Jurkat, Clone E6-1 (cell line): ENCODE results near the gene TNFRSF21.
"Not testable (repeated sequence)": the region's sequence is repeated elsewhere in the genome, so short reads cannot be mapped to it uniquely, and the experiment has no call there.

Experiments used
- DNase-seq: peaks from one replicate; pipeline ENCODE4 v3.0.0-alpha.2; 2011; ENCODE audit warnings: low read depth, low spot score
- H3K4me3 ChIP-seq: 2 replicates; pipeline ENCODE4 v1.5.1; 2011; ENCODE audit warnings: mild to moderate bottlenecking, low read length, control low read depth, moderate library complexity

TNFRSF21 gene

DNA sequence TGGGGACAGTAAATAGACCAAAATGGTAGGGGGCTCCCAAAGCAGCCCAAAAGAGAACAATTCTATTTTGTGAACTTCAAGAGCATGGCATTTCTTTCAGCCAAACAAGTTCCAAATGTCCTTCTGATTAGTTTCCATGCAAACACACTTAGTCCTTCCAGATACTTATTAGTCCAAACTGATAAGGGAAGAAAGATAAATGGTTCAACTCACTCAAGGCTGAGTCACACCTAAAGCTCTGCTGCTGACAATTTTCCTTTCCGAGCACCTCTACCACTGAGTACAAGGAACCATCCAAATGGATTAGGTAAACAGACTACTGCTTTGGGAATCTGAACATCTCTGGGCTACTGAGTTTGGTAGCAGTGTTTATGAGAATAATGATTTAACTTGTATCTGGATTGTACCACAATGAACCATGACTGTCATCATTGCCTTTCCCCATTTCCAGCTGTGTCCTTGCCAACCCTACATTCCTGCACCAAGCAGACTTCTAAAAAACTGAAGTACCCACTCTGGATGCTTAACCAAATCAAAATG is 71.2 kb downstream of the TNFRSF21 start:
- no peak for DNase-seq
- no peak overlapping the region for H3K4me3 ChIP-seq

DNA sequence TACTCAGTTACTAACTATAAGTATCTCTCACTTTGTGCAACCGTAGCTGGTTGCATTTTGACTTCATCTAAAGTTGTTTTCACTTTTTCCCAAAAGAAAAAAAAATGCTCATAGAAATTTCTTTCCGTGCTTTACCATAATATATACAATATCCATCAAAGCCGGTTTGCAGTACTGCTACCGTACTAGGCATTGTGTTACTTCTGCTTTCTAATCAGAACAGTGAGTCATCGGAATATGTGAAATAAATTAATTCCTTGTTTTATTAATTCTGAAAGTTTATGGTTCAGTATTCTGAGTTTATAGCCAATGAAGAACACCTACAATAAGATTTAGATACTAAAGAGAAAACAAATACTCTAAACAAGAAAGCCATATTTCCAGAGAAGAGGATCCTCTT is 72.5 kb downstream of the TNFRSF21 start:
- DNase-seq, result no peak
- H3K4me3 ChIP-seq, result no peak overlapping the region

- no peak overlapping the region for H3K4me3 ChIP-seq
- no peak for DNase-seq
These were observed 73.5 kb downstream of the TNFRSF21 start for GRCh38 chr6:47235964-47236760.

- no peak overlapping the region for H3K4me3 ChIP-seq
- no peak for DNase-seq
These were observed 74.3 kb downstream of the TNFRSF21 start for GRCh38 chr6:47235421-47235820.

DNA sequence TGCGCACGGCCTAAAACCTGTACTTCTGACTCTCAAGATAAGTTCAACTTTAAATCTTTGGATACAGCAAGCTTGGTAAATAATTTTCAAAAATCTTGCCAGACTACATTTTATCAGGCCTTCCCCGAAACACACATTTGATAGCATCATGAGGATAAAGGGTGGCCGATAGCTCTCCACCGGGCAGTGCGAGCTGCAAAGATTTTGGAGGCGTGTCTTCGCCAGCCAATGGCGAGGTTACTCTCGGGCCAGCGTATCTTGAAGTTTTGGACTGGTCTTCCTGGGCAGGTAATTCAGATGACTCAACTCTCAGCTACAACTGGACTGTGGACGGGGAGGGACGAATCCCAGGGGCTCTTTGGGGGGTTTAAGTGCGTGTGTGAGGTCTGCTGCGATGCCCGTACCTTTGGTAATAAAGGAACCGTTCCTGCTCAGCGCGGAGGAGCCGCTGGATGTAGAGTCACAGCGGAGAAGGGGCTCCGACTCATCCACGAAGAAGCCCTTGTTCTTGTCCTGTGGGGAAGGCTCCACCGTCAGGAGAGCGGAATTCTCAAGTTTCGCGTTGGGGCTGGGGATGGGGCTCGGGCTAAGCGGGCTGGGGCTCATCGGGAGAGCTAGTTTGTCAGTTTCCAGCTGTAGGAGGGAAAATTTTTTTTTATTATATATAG is 75.3 kb downstream of the TNFRSF21 start:
- no peak for DNase-seq

DNA sequence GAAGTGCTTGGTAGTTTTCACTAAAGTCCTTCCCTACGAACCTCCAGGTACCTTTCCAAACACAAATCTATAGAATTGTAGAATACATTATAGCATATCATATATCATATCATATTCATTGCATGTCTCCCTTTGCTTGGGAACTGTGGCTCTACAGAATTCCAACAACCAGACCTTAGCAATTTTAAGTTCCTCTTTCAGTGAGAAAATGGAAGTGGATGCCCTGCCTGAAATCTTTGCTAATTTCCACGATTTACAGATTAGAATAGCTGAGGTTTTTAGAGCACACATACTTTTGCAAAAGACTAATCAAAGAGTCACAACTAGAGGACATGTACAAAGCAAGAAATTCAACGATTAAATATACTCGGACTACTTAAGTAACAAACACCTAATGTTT is 78.6 kb downstream of the TNFRSF21 start:
- no peak overlapping the region for H3K4me3 ChIP-seq
- DNase-seq, result no peak

More for the DNA sequence above, 75.3 kb downstream of the TNFRSF21 start:
- H3K4me3 ChIP-seq, result no peak overlapping the region

DNA sequence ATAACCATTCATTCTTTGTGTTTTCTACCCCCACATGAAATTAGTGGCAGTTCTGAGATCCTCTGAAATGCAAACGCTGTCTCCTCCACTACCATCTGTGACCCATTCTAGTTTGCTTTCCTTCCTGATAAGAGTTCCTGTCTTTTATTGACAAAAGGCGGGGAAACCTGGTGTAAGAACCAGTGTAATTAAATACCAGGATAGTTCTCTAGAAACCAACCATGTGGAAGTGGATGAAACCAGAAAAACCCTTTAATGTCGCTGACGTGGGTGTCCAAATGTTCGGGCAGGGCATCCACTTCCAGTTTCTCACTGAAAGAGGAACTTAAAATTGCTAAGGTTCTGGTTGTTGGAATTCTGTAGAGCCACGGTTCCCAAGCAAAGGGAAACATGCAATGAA is 79.1 kb downstream of the TNFRSF21 start:
- no peak overlapping the region for H3K4me3 ChIP-seq
- no peak for DNase-seq

GRCh38 chr6:47229255-47229654 is 80.5 kb downstream of the TNFRSF21 start:
- DNase-seq, result no peak

GRCh38 chr6:47228093-47228492 is 81.6 kb downstream of the TNFRSF21 start:
- not testable (repeated sequence) for H3K4me3 ChIP-seq, DNase-seq

More at GRCh38 chr6:47229255-47229654, 80.5 kb downstream of the TNFRSF21 start:
- no peak overlapping the region for H3K4me3 ChIP-seq

DNA sequence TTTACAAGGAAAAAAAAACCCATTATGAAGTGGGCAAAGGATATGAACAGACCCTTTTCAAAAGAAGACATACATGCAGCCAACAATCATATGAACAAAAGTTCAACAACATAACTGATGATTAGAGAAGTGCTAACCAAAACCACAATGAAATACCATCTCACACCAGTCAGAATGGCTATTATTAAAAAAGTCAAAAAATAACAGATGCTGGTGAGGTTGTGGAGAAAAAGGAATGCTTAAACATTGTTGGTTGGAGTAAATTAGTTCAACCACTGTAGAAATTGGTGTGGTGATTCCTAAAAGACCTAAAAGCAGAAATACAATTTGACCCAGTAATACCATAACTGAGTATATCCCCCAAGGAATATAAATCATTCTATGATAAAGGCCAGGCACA is 86.5 kb downstream of the TNFRSF21 start:
- DNase-seq, H3K4me3 ChIP-seq: not testable (repeated sequence)

- H3K4me3 ChIP-seq, result no peak overlapping the region
These were observed 88.1 kb downstream of the TNFRSF21 start for GRCh38 chr6:47221565-47221964.

DNA sequence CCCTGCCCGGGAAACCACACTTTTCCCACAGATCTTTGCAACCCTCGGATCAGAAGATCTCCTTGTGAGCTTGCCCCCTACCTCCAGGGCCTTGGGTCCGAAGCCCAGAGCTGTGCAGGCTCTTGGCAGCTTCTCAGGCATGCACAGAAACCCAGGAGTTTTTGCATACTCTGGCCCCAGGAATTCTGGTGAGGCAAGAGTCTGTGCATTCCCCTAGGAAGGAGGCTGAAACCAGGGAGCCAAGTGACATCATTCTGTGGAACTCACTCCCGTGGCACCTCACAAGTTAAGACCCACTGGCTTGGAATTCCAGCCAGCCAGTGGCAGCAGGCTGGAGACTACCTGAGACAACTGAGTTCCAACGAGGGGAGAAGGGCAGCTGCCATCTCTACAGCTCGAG is 100.1 kb downstream of the TNFRSF21 start:
- no peak for DNase-seq
- no peak overlapping the region for H3K4me3 ChIP-seq

More at GRCh38 chr6:47221565-47221964, 88.1 kb downstream of the TNFRSF21 start:
- DNase-seq, result no peak

- DNase-seq, result no peak
- H3K4me3 ChIP-seq, result no peak overlapping the region
These were observed 102.4 kb downstream of the TNFRSF21 start for GRCh38 chr6:47207261-47207660.

GRCh38 chr6:47206626-47207025 is 103.1 kb downstream of the TNFRSF21 start:
- H3K4me3 ChIP-seq, result no peak overlapping the region
- no peak for DNase-seq

- DNase-seq, result no peak
- H3K4me3 ChIP-seq, result 0 out of 2 replicates have a peak overlapping the region, but pooled peaks have one; percentile 18
These were observed 105.6 kb downstream of the TNFRSF21 start for GRCh38 chr6:47203938-47204611.

GRCh38 chr6:47203266-47203937 is 106.3 kb downstream of the TNFRSF21 start:
- H3K4me3 ChIP-seq, result peak overlapping the region; percentile 18
- DNase-seq, result peak; percentile 90

GRCh38 chr6:47202644-47203205 is 107.0 kb downstream of the TNFRSF21 start:
- H3K4me3 ChIP-seq, result no peak overlapping the region; the same call in 1 of the 2 replicates
- DNase-seq, result no peak

DNA sequence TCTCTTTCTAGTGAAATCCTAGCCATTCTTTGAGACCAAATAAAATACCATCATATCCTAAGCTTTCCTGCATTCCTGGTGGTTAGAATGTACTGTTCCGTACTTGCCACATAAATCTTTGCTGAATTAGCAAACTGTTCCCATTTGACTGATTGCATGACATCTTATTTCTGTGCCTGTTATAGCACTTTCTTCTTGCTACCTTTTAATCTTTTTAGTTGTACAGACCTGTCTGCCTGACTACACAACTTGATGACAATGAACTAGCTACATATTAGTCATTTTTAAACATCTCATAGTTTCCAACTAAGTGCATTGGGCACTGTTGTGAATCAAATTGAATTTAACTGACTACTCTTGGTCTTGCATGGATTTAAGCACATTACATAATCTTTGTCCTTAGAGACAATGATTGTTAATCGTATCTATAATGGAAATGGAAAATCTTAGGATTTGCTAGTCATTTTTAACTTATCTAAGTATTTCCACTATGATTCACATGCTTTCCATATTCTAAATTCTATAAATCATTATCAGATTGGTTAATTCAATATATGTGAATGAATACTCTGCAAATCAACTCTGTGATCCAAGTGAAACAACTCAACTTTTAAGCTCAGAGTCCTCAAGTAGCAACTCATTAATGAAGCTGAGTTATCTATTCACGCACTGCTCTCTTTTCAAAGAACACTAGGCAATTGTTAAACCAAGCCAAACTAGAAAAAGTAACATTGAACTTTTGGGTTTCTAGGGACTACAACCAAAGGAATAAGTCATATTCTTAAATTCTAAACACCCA is 109.0 kb downstream of the TNFRSF21 start:
- no peak for DNase-seq
- no peak overlapping the region for H3K4me3 ChIP-seq
